Jurkat, Clone E6-1 (cell line): ENCODE data around the gene PFKL.
A peak's percentile ranks its signal among the peaks of the same experiment; 100 is the strongest.
"Not testable (repeated sequence)": the region's sequence is repeated elsewhere in the genome, so short reads cannot be mapped to it uniquely, and the experiment has no call there.

Experiments used
- DNase-seq: peaks from one replicate; pipeline ENCODE4 v3.0.0-alpha.2; 2011; ENCODE audit warnings: low read depth, low spot score
- H3K4me3 ChIP-seq: 2 replicates; pipeline ENCODE4 v1.5.1; 2011; ENCODE audit warnings: mild to moderate bottlenecking, low read length, control low read depth, moderate library complexity

PFKL gene

GRCh38 chr21:44350773-44351481 is 51.1 kb downstream of the PFKL start:
- no peak overlapping the region for H3K4me3 ChIP-seq
- no peak for DNase-seq

GRCh38 chr21:44351535-44352252 is 51.8 kb downstream of the PFKL start:
- no peak for DNase-seq
- no peak overlapping the region for H3K4me3 ChIP-seq

- DNase-seq: no peak
- H3K4me3 ChIP-seq: no peak overlapping the region
These were observed 52.5 kb downstream of the PFKL start for GRCh38 chr21:44352253-44352860.

- H3K4me3 ChIP-seq: peak within 1 kb of the TSS; percentile 61
- DNase-seq: peak; percentile 85
These were observed 53.5 kb downstream of the PFKL start, which contains the start of gene TRPM2 for GRCh38 chr21:44353191-44353970. Gene TRPM2 (plus strand): TSS chr21:44353621. CDS start chr21:44353701, 80 bp downstream.

GRCh38 chr21:44354001-44354405 is 54.1 kb downstream of the PFKL start:
- peak overlapping the region; percentile 61 for H3K4me3 ChIP-seq
- DNase-seq: peak; percentile 22

DNA sequence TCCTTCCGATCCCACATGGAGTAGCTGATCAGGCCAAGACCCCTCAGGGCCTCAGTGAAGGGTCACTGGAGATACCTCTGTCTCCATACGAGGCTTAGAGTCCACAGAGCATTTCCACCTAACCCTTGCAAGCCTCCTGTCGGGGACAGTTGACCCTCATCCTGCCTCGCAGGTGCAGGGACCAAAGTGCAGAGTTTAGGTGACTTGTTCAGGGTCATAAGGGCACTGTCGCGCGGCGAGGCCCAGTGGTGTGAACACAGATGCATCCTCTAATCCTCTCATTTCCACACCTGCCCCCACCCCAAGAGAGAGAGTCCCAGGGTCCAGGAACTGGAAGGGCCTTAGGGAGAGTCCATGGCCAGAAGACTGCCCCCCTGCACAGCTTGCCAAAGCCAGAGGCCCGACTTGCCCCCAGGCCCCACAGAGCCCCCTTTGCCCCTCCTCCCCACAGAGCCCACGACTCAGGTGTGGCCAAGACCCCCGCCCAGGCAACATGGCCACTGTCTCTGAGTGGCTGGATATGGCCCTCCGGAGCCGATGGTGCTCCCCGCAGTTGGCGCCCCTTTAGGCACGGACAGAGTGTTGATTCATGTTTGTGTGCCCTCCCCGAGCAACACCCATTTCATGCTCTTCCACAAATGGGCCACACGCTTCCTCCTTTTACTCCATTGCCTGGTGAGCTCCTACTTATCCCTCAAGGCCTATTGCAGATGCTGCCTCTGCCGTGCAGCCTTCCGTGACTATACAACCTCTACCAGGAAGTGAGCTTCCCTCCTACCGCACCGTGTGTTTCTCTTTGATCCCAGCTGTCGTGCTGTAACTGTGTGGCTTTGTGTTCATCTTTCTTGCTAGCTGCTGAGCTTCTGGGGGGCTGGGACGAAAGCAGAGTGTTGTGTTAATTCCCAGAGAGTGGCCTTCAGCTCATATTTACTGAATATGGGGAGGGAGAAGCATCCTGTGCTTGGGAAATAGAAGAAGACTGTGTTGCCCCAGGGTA is 55.2 kb downstream of the PFKL start:
- H3K4me3 ChIP-seq: peak overlapping the region; percentile 61
- peak; percentile 91 for DNase-seq

- no peak overlapping the region for H3K4me3 ChIP-seq
- no peak for DNase-seq
These were observed 56.3 kb downstream of the PFKL start for GRCh38 chr21:44356160-44356559.

DNA sequence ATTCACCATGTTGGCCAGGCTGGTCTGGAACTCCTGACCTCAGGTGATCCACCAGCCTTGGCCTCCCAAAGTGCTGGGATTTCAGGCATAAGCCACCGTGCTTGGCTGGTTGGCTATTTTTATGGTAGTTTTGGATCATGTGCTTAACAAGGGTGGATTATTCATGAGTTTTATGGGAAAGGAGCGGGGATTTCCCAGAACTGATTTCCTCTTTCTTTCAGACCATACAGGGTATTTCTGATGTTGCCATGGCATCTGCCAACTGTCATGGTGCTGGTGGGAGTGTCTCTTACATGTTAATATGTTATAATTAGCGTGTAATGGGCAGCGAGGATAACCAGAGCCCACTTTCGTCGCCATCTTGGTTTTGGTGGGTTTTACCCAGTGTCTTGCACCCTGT is 56.8 kb downstream of the PFKL start:
- DNase-seq: no peak
- H3K4me3 ChIP-seq: no peak overlapping the region

DNA sequence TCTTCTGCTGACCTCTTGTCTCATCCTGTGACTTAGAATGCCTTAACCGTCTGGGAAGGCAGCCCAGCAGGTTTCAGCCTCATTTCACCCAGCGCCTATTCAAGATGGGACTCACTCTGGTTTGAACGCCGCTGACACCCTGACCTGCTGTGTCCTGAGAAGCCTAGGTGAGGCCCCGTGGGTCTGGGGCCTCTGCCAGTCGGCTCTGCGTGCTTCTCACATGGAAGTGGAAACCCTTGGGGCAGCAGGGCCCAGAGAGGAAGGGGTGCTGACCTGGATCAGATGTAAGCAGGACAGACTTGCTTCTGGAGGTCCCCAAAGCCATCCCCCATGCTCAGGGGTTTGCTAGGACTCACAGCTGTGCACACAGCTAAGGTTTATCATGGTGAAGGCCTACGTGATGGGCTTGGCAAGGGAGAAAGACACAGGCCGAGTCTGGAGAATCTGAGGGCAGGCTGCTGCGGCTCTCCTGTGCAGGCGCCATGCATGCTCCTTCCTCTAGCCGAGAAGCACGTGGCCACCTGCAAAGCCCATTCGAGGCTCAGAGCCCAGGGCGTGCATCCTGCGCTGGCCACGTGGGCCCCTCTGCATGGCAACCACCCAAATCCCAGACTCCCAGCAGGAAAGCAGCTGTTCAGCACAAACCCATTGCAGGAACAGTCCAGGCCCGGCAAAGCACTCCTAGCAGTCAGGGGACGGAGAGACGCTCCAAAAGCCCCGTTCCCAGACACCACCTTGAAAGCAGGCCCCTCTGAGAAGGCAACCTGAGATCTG is 57.4 kb downstream of the PFKL start:
- no peak overlapping the region for H3K4me3 ChIP-seq
- no peak for DNase-seq

DNA sequence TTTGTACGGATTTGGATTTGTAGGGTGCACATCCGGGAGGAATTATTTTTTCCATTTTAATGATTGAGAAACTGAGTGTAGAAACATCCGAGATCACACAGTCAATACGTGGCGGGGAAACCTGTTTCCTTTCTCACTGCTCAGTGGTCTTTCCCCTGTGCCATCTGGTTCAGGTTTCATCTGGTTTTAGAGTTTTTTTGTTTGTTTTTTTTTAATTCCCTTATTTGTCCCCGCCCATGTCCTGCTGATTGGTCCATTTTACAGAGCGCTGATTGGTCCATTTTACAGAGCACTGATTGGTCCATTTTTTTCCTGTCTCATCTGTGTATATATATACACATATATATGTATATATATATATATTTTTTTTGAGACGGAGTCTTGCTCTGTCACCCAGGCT is 59.5 kb downstream of the PFKL start:
- DNase-seq: no peak

GRCh38 chr21:44360159-44360558 is 60.3 kb downstream of the PFKL start:
- H3K4me3 ChIP-seq: no peak overlapping the region
- DNase-seq: no peak

More for the DNA sequence above, 59.5 kb downstream of the PFKL start:
- H3K4me3 ChIP-seq: no peak overlapping the region

DNA sequence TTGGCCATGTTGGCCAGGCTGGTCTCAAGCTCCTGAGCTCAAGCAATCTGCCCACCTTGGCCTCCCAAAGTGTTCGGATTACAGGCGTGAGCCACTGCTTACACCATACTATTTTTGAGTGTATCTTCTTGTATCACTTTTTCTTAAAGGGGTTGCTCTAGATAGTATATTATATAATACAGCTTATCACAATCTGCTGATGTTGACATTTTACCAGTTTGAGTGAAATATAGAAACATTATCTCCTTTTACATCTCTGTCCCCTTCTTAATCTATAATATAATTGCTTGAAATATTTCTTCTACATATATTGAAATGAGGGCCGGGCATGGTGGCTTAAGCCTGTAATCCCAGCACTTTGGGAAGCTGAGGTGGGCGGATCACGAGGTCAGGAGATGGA is 62.0 kb downstream of the PFKL start:
- not testable (repeated sequence) for H3K4me3 ChIP-seq, DNase-seq

GRCh38 chr21:44363278-44363677 is 63.4 kb downstream of the PFKL start:
- H3K4me3 ChIP-seq: no peak overlapping the region
- no peak for DNase-seq

DNA sequence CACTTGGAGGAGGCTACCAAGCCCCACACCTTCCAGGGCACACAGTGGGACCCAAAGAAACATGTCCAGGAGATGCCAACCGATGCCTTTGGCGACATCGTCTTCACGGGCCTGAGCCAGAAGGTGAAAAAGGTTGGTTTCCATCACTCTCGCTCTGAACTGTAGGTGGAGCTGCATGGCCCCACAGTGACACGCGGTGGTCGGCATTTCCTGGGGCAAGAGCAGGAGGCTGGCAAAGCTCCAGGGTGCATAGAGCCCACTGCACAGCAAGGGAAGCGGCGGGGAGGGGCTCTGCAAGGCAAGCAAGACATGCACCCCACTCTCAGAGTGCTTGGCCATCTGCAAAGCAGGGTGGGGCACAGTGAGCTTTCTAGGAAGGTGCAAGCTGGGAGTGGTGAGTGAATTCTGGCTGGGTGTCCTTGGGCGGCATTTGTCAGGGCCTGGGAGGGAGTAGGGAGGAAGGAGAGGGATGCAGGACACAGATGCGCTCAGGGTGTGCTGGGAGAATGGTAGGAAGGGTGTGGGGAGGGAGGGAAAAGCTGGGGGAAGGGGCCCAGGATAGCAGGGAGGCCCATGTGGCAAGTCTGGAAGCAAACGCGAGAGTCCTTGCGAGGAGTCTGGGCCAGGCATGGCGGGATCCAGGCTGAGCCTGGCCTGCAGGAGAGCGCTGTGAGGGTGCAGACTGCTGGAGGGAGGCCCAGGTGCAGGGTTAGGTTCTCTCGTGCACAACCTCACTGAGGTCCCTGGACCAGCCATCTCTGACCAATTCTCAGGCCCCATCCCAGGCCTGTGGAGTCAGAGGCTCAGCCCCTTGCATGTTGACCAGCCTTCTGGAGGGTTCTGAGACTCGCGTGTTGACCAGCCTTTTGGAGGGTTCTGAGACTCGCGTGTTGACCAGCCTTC is 64.5 kb downstream of the PFKL start:
- no peak overlapping the region for H3K4me3 ChIP-seq
- DNase-seq: peak; percentile 25

GRCh38 chr21:44365251-44365966 is 65.6 kb downstream of the PFKL start:
- DNase-seq: no peak
- H3K4me3 ChIP-seq: no peak overlapping the region

- no peak for DNase-seq
These were observed 66.2 kb downstream of the PFKL start for GRCh38 chr21:44365967-44366585.

More at GRCh38 chr21:44365967-44366585, 66.2 kb downstream of the PFKL start:
- no peak overlapping the region for H3K4me3 ChIP-seq
